Measurements from ENCODE around the gene SETMAR. TPM values are rescaled to one million over a fixed set of nuclear protein-coding genes. Genes with fewer than 3 reads are reported as not detected.
"Not testable (repeated sequence)": the region's sequence is repeated elsewhere in the genome, so short reads cannot be mapped to it uniquely, and the experiment has no call there.

Gene SETMAR
- total RNA-seq, 3 donors from 2014 or later, result 35.1 to 58.7 (median 46.7) TPM

DNA sequence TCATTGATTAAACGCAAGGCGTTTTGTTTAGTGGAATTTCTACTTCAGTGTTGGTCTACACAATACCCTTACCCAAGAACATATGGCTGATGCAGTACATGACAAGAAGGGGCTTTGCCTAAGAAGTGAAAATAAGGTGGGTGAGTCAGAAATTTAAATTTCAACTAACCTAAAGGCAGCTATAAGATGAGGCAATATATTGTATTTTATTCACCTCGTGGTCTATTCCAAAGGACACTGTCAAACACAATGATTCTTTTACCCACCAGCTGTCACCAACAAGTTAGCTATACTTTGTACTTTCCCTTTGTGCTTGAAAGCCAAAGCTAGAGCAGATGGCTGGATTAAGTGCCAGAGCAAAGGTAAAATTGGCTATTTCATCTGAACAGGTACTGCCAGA is 10.9 kb upstream of the SETMAR start:
- H3K27ac ChIP-seq, result no peak overlapping the region
- H3K9me3 ChIP-seq, result no peaks in the 10 kb centered on the region
- no peak for DNase-seq (ENCODE audit: low spot score in 2 of 2)
- H3K27me3 ChIP-seq, result no peaks in the 10 kb centered on the region
- no peak overlapping the region for H3K4me3 ChIP-seq
- no peak for TF ChIP-seq POLR2A (IDR thresholded peaks at IDR 0.05)
- TF ChIP-seq, protein P1, sequence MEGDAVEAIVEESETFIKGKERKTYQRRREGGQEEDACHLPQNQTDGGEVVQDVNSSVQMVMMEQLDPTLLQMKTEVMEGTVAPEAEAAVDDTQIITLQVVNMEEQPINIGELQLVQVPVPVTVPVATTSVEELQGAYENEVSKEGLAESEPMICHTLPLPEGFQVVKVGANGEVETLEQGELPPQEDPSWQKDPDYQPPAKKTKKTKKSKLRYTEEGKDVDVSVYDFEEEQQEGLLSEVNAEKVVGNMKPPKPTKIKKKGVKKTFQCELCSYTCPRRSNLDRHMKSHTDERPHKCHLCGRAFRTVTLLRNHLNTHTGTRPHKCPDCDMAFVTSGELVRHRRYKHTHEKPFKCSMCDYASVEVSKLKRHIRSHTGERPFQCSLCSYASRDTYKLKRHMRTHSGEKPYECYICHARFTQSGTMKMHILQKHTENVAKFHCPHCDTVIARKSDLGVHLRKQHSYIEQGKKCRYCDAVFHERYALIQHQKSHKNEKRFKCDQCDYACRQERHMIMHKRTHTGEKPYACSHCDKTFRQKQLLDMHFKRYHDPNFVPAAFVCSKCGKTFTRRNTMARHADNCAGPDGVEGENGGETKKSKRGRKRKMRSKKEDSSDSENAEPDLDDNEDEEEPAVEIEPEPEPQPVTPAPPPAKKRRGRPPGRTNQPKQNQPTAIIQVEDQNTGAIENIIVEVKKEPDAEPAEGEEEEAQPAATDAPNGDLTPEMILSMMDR (IDR thresholded peaks at IDR 0.05), result no peak
- no peak for TF ChIP-seq POLR2AphosphoS5 (IDR thresholded peaks at IDR 0.05)
- H3K4me1 ChIP-seq, result no peaks in the 10 kb centered on the region
- H3K36me3 ChIP-seq, result no peaks in the 10 kb centered on the region
- intact Hi-C loops (cut with DNase I; ENCODE audit: low total_unique reads), result no loop called here

DNA sequence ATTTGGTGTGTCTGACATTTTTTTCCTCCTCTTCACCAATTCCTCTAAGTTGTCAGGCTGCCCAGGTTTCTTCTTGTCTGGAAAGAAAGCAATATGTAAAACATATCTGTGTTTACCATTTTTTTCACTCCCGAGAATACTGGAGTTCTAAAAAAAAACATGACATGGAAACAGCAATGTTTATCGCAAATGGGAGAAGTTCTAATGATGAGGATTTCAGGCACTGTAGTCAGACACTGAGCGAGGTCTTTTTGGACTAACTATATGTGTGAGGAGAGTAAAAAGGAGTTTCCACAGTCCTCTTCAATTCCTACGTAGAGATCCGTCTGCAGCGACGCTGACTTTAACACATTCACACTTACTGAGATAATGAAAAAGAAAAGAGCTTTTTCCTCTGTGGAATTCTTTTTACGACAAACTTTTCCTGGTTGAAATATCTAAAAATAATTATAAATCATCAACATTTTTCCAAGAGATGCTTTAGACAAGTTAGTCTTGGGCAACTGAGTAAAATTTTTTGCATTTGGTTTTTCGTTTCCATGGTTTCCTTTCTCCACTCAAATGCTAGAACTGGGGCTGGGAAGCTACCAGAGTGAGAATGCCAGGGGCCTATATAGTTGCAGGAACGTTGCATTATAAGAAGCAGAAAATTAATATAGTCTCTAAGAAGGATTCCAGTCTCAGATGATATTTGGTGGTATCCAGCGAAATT is 8.4 kb upstream of the SETMAR start:
- H3K27ac ChIP-seq, result no peak overlapping the region
- H3K27me3 ChIP-seq, result no peaks in the 10 kb centered on the region
- H3K36me3 ChIP-seq, result no peaks in the 10 kb centered on the region
- TF ChIP-seq, protein P1 (IDR thresholded peaks at IDR 0.05), result no peak
- TF ChIP-seq POLR2A (IDR thresholded peaks at IDR 0.05) (no peak), POLR2AphosphoS5 (IDR thresholded peaks at IDR 0.05) (no peak)
- no peaks in the 10 kb centered on the region for H3K9me3 ChIP-seq
- intact Hi-C loops (cut with DNase I; ENCODE audit: low total_unique reads), result no loop called here
- no peak overlapping the region for H3K4me3 ChIP-seq
- H3K4me1 ChIP-seq, result no peaks in the 10 kb centered on the region
- DNase-seq (ENCODE audit: low spot score in 2 of 2), result no peak

DNA sequence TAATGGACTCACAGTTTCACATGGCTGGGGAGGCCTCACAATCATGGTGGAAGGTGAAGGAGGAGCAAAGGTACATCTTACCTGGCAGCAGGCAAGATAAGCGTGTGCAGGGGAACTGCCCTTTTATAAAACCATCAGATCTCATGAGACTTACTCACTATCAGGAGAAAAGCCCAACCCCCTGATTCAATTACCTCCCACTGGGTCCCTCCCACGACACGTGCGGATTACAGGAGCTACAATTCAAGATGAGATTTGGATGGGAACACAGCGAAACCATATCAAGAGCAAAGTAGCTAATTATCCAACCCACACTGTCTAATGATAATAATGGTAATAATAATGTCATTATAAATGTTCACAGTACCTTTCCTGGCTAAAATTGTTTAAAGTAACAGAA is 6.7 kb upstream of the SETMAR start:
- H3K27ac ChIP-seq; DNase-seq (ENCODE audit: low spot score in 2 of 2); H3K4me3 ChIP-seq; H3K27me3 ChIP-seq; H3K36me3 ChIP-seq; H3K9me3 ChIP-seq; H3K4me1 ChIP-seq; intact Hi-C loops (cut with DNase I; ENCODE audit: low total_unique reads): not testable (repeated sequence)

DNA sequence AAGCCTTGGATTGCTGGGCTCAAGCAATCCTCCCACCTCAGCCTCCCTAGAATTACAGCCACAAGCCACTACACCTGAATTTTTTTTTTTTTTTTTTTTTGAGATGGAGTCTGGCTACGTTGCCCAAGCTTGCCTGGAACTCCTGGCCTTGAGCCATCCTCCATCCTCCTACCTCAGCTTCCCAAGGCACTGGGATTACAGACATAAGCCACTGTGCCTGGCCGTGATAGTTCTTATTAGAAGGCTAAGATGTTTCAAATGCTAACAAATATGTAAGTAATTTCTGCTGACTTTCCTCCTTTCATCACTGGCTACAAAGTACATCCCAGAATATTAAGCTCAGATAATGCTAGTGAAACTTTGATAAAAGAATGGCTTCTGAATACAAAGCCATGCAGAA is 5.7 kb upstream of the SETMAR start:
- intact Hi-C loops (cut with DNase I; ENCODE audit: low total_unique reads), result no loop called here
- DNase-seq (ENCODE audit: low spot score in 2 of 2), result no peak
- Histone ChIP-seq H3K9me3 (no peaks in the 10 kb centered on the region), H3K27me3 (no peaks in the 10 kb centered on the region), H3K36me3 (no peaks in the 10 kb centered on the region), H3K4me3 (no peak overlapping the region), H3K27ac (no peak overlapping the region), H3K4me1 (no peaks in the 10 kb centered on the region)
- TF ChIP-seq POLR2A (IDR thresholded peaks at IDR 0.05) (no peak), POLR2AphosphoS5 (IDR thresholded peaks at IDR 0.05) (no peak)
- TF ChIP-seq, protein P1 (IDR thresholded peaks at IDR 0.05), result no peak

DNA sequence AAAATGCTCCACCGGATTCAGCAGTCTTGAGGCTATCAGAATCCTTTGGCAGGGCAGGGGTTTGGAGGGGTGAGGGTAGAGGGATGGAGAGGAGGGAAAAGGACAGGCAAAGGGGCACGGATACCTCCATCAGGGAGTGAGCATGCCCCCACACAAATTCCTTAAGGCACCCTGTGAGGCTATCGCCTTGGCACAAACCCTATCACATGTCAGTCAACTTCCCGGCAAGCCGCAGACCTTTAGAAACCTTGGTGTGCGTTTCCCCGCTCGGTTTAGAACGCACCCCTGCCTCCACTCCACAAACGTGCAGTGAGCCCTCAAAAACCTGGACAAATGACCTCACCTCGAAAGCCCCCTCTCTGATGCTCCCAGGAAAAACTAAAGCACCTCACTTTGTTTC is 422 bp upstream of the SETMAR start:
- Histone ChIP-seq H3K9me3 (no peaks in the 10 kb centered on the region), H3K27ac (peak overlapping the region; percentile 95 to 97), H3K27me3 (no peaks in the 10 kb centered on the region), H3K4me3 (peak overlapping the region; percentile 68 to 84 (median 71)), H3K36me3 (no peaks in the 10 kb centered on the region), H3K4me1 (peaks cover 0 to 4% of the 10 kb centered on the region in 2 donors)
- DNase-seq (ENCODE audit: low spot score in 2 of 2), result no peak
- no peak for TF ChIP-seq POLR2AphosphoS5 (IDR thresholded peaks at IDR 0.05)
- TF ChIP-seq, protein P1 (IDR thresholded peaks at IDR 0.05), result no peak
- TF ChIP-seq POLR2A (IDR thresholded peaks at IDR 0.05), result no peak
- intact Hi-C loops (cut with DNase I; ENCODE audit: low total_unique reads), result no loop called here

DNA sequence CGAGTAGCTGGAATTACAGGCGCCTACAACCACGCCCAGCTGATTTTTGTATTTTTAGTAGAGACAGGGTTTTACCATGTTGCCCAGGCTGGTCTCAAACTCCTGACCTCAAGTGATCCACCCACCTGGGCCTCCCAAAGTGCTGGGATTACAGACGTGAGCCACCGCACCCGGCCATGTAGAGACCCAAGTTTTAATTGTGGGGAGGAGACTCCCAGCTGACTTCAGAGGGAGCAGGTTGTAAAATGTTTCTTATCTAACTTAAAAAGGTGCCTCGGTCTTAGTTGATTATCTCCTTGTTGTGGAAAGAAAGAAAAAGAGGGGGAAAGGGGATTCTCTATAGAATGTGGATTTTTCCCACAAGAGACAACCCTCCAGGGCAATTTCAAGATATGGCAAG is 2.0 kb downstream of the SETMAR start:
- peak overlapping the region; percentile 95 to 97 for H3K27ac ChIP-seq
- intact Hi-C loops (cut with DNase I; ENCODE audit: low total_unique reads), result not testable (repeated sequence)
- peak overlapping the region; percentile 68 to 84 (median 71) for H3K4me3 ChIP-seq

More for the DNA sequence above, 2.0 kb downstream of the SETMAR start:
- H3K36me3 ChIP-seq; H3K9me3 ChIP-seq; H3K4me1 ChIP-seq; H3K27me3 ChIP-seq; DNase-seq (ENCODE audit: low spot score in 2 of 2): not testable (repeated sequence)
